Fibroblast of lung (primary cell): ENCODE data around the gene ITGB1. TPM values are rescaled to one million over a fixed set of nuclear protein-coding genes. Genes with fewer than 3 reads are reported as not detected.

Experiments used
- DNase-seq, 2 donors: peaks; one replicate each; pipeline versions ENCODE4 v3.0.0 to v3.0.0-alpha.2; 2010; ENCODE audit warnings: low read depth in 2 of 2
- H2AFZ ChIP-seq: 2 replicates; pipeline ENCODE4 v1.5.1; 2012; ENCODE audit warnings: low read length, control low read depth, inconsistent platforms
- H3K27ac ChIP-seq: 2 replicates; pipeline ENCODE4 v1.5.1; 2011; ENCODE audit warnings: low read length, control low read depth; ENCODE audit not compliant: insufficient read depth
- H3K27me3 ChIP-seq: 2 replicates; pipeline ENCODE4 v1.5.1; 2011; ENCODE audit warnings: mild to moderate bottlenecking, low read length; ENCODE audit not compliant: control insufficient read depth, insufficient read depth
- H3K36me3 ChIP-seq: 2 replicates; pipeline ENCODE4 v1.5.1; 2011; ENCODE audit warnings: low read length; ENCODE audit not compliant: control insufficient read depth, insufficient read depth
- H3K4me1 ChIP-seq: 2 replicates; pipeline ENCODE4 v1.5.1; 2011; ENCODE audit warnings: low read length; ENCODE audit not compliant: control insufficient read depth, insufficient read depth; ENCODE audit errors: extremely low read depth
- H3K4me2 ChIP-seq: 2 replicates; pipeline ENCODE4 v1.5.1; 2011; ENCODE audit warnings: low read length, control low read depth; ENCODE audit not compliant: insufficient read depth; ENCODE audit errors: extremely low read depth
- H3K4me3 ChIP-seq, 4 experiments: fragments of 200-600 bp in 1 of 4; sonication (generic) in 1 of 4; replicated peaks in 1 of 4; 2 replicates each; pipeline ENCODE4 v1.5.1; 2011 to 2016; ENCODE audit warnings: low read length in 4 of 4, low read depth in 3 of 4, mild to moderate bottlenecking in 3 of 4, control low read depth in 2 of 4, inconsistent platforms in 1 of 4, mixed read lengths in 1 of 4; ENCODE audit not compliant: insufficient read depth in 1 of 4; ENCODE audit errors: control extremely low read depth in 1 of 4
- H3K79me2 ChIP-seq: 2 replicates; pipeline ENCODE4 v1.5.1; 2012; ENCODE audit warnings: mild to moderate bottlenecking, low read length, inconsistent platforms; ENCODE audit not compliant: control insufficient read depth, insufficient read depth
- H3K9ac ChIP-seq: 2 replicates; pipeline ENCODE4 v1.5.1; 2011; ENCODE audit warnings: mild to moderate bottlenecking, low read length, control low read depth; ENCODE audit not compliant: insufficient read depth
- H3K9me3 ChIP-seq: 2 replicates; pipeline ENCODE4 v1.5.1; 2012; ENCODE audit warnings: low read depth, low read length; ENCODE audit not compliant: control insufficient read depth, insufficient read depth
- H4K20me1 ChIP-seq: 2 replicates; pipeline ENCODE4 v1.5.1; 2011; ENCODE audit warnings: low read length; ENCODE audit not compliant: control insufficient read depth, insufficient read depth; ENCODE audit errors: extremely low read depth
- CTCF ChIP-seq, 2 donors: IDR thresholded peaks in 1 of 2; conservative IDR thresholded peaks in 1 of 2; 1 replicate in 1 of 2; 2 replicates in 1 of 2; pipeline ENCODE4 v1.5.1; 2011 to 2012; ENCODE audit warnings: low read length in 2 of 2, control low read depth in 1 of 2, inconsistent platforms in 1 of 2, low read depth in 1 of 2, mild to moderate bottlenecking in 1 of 2
- EZH2 ChIP-seq: IDR thresholded peaks from 2 replicates; pipeline ENCODE4 v1.5.1; 2012; ENCODE audit warnings: low read length, control low read depth, mild to moderate bottlenecking; ENCODE audit errors: missing control alignments
- polyA plus RNA-seq, 2 donors: library from polyadenylated mRNA; depleted of rRNA in 1 of 2; stranded (reverse) in 1 of 2; unstranded in 1 of 2; fragments of >200 nt; gene quantifications; 2 replicates each; pipeline ENCODE4 v1.2.1, GENCODE V29; 2011 to 2012; ENCODE audit warnings: missing spikeins in 1 of 2
- total RNA-seq: library from RNA; depleted of rRNA; stranded (reverse); fragments of >200 nt; gene quantifications from 2 replicates; pipeline ENCODE4 v1.2.1, GENCODE V29; 2014

ITGB1 gene
- total and polyA plus RNA-seq, 2 donors (not counting 1 experiment from before 2014, with no cell fraction given) = 2,456 to 3,450 TPM

GRCh38 chr10:32893434-32893833 is 64.6 kb downstream of the ITGB1 start:
- no peaks in the 10 kb centered on the region for H3K27me3 ChIP-seq
- H3K4me2 ChIP-seq = no peak overlapping the region

GRCh38 chr10:32891261-32891660 is 66.8 kb downstream of the ITGB1 start:
- H3K4me3 ChIP-seq = no peak overlapping the region
- no peak overlapping the region for H2AFZ ChIP-seq
- DNase-seq = no peak
- H3K36me3 ChIP-seq = peaks cover 5% of the 10 kb centered on the region
- no peaks in the 10 kb centered on the region for H3K4me1 ChIP-seq
- no peaks in the 10 kb centered on the region for H3K9me3 ChIP-seq
- no peak for TF ChIP-seq CTCF (conservative IDR thresholded peaks at IDR 0.05 in 1 of 2, IDR thresholded peaks at IDR 0.05 in 1 of 2; ENCODE audit: low read depth in 1 of 2, low read length in 2 of 2)
- TF ChIP-seq EZH2 = no peak
- no peak overlapping the region for H3K9ac ChIP-seq
- H3K27me3 ChIP-seq = no peaks in the 10 kb centered on the region
- H3K79me2 ChIP-seq = no peaks in the 10 kb centered on the region
- H3K27ac ChIP-seq = no peak overlapping the region
- H4K20me1 ChIP-seq = no peaks in the 10 kb centered on the region
- H3K4me2 ChIP-seq = no peak overlapping the region

More at GRCh38 chr10:32893434-32893833, 64.6 kb downstream of the ITGB1 start:
- TF ChIP-seq CTCF (conservative IDR thresholded peaks at IDR 0.05 in 1 of 2, IDR thresholded peaks at IDR 0.05 in 1 of 2; ENCODE audit: low read depth in 1 of 2, low read length in 2 of 2) (no peak), EZH2 (no peak)
- H2AFZ ChIP-seq = no peak overlapping the region
- H3K9me3 ChIP-seq = no peaks in the 10 kb centered on the region
- no peak overlapping the region for H3K4me3 ChIP-seq
- peaks cover 6% of the 10 kb centered on the region for H3K36me3 ChIP-seq
- no peak overlapping the region for H3K27ac ChIP-seq
- DNase-seq = no peak
- no peaks in the 10 kb centered on the region for H4K20me1 ChIP-seq
- H3K79me2 ChIP-seq = no peaks in the 10 kb centered on the region
- H3K4me1 ChIP-seq = no peaks in the 10 kb centered on the region
- H3K9ac ChIP-seq = no peak overlapping the region

GRCh38 chr10:32890444-32890843 is 67.6 kb downstream of the ITGB1 start:
- Histone ChIP-seq H3K9me3 (no peaks in the 10 kb centered on the region), H3K27me3 (no peaks in the 10 kb centered on the region), H3K4me2 (no peak overlapping the region), H3K36me3 (peaks cover 3% of the 10 kb centered on the region), H3K79me2 (no peaks in the 10 kb centered on the region), H2AFZ (no peak overlapping the region), H3K27ac (no peak overlapping the region), H4K20me1 (no peaks in the 10 kb centered on the region), H3K9ac (no peak overlapping the region), H3K4me3 (no peak overlapping the region), H3K4me1 (no peaks in the 10 kb centered on the region)
- no peak for DNase-seq
- no peak for TF ChIP-seq EZH2
